SK-N-SH (cell line): ENCODE results near the gene SLC12A7. TPM values are rescaled to one million over a fixed set of nuclear protein-coding genes. Genes with fewer than 3 reads are reported as not detected.
"Not testable (repeated sequence)": the region's sequence is repeated elsewhere in the genome, so short reads cannot be mapped to it uniquely, and the experiment has no call there.

ENCODE experiments used
- CTCF ChIA-PET: fragments of 300-600, 350-600 bp; formaldehyde crosslinking; extraction: SDS; loops from one replicate; lab custom pipeline; 2021; lab: Yijun Ruan, JAX
- POLR2A ChIA-PET: fragments of 350-600 bp; sonication (Branson Sonifier 250); formaldehyde crosslinking; extraction: SDS; loops from one replicate; lab custom pipeline; 2020; ENCODE audit warnings: antibody characterized with exemption, inconsistent platforms; lab: Yijun Ruan, JAX
- DNase-seq: peaks from one replicate; pipeline ENCODE4 v3.0.0; 2012
- H2AFZ ChIP-seq: fragments of 200-600 bp; sonication (generic); 2 replicates; pipeline ENCODE4 v1.8.1; 2016; ENCODE audit warnings: antibody characterized with exemption, mild to moderate bottlenecking, low read depth
- H3F3A ChIP-seq: fragments of 200-600 bp; sonication (generic); replicated peaks from 2 replicates; pipeline ENCODE3; 2016; ENCODE audit warnings: antibody characterized with exemption, mild to moderate bottlenecking; ENCODE audit not compliant: insufficient read depth
- H3K27ac ChIP-seq, 2 experiments: fragments of 200-500 bp in 1 of 2; fragments of 200-600 bp in 1 of 2; sonication (Bioruptor generic) in 1 of 2; sonication (generic), shearing (Covaris generic) in 1 of 2; 2 replicates each; pipeline versions ENCODE4 v1.5.1 to v1.6.1; 2014 to 2016; ENCODE audit warnings: low read depth in 2 of 2, inconsistent platforms in 1 of 2, low read length in 1 of 2, mild to moderate bottlenecking in 1 of 2, mixed read lengths in 1 of 2
- H3K27me3 ChIP-seq: fragments of 200-600 bp; sonication (generic), shearing (Covaris generic); 2 replicates; pipeline ENCODE4 v1.6.1; 2016; ENCODE audit warnings: mixed run types; ENCODE audit not compliant: insufficient read depth
- H3K36me3 ChIP-seq, 2 experiments: fragments of 200-500 bp in 1 of 2; fragments of 200-600 bp in 1 of 2; sonication (Bioruptor generic) in 1 of 2; sonication (generic) in 1 of 2; replicated peaks in 1 of 2; 2 replicates each; pipeline versions ENCODE3 to v1.5.1; 2014 to 2016; ENCODE audit warnings: low read length in 1 of 2, mild to moderate bottlenecking in 1 of 2; ENCODE audit not compliant: insufficient read depth in 2 of 2, control insufficient read depth in 1 of 2
- H3K4me1 ChIP-seq, 2 experiments: fragments of 200-500 bp in 1 of 2; fragments of 200-600 bp in 1 of 2; sonication (Bioruptor generic) in 1 of 2; sonication (generic), shearing (Covaris generic) in 1 of 2; 2 replicates each; pipeline versions ENCODE4 v1.5.1 to v1.6.1; 2014 to 2016; ENCODE audit warnings: low read depth in 1 of 2, low read length in 1 of 2, mixed run types in 1 of 2; ENCODE audit not compliant: insufficient read depth in 2 of 2, control insufficient read depth in 1 of 2
- H3K4me2 ChIP-seq: fragments of 200-600 bp; sonication (generic), shearing (Covaris generic); 2 replicates; pipeline ENCODE4 v1.6.1; 2017; ENCODE audit warnings: mixed run types
- H3K4me3 ChIP-seq, 2 experiments: fragments of 200-500 bp in 1 of 2; fragments of 200-600 bp in 1 of 2; sonication (Bioruptor generic) in 1 of 2; sonication (generic), shearing (Covaris generic) in 1 of 2; 2 replicates each; pipeline versions ENCODE4 v1.5.1 to v1.8.1; 2014 to 2016; ENCODE audit warnings: low read depth in 2 of 2, inconsistent platforms in 1 of 2, low read length in 1 of 2, mild to moderate bottlenecking in 1 of 2, mixed read lengths in 1 of 2, moderate library complexity in 1 of 2
- H3K79me2 ChIP-seq: fragments of 200-600 bp; sonication (generic); 2 replicates; pipeline ENCODE4 v1.8.1; 2017; ENCODE audit warnings: mild to moderate bottlenecking; ENCODE audit not compliant: insufficient read depth
- H3K9ac ChIP-seq: fragments of 200-600 bp; sonication (generic); 2 replicates; pipeline ENCODE4 v1.6.1; 2017; ENCODE audit warnings: mixed run types
- H3K9me2 ChIP-seq: fragments of 200-600 bp; sonication (generic); 2 replicates; pipeline ENCODE4 v1.6.1; 2017; ENCODE audit warnings: mixed run types
- H3K9me3 ChIP-seq: fragments of 200-600 bp; sonication (generic); 2 replicates; pipeline ENCODE4 v1.6.1; 2017; ENCODE audit warnings: mixed run types, mild to moderate bottlenecking, moderate library complexity
- H4K20me1 ChIP-seq: fragments of 200-600 bp; sonication (generic); 2 replicates; pipeline ENCODE4 v1.6.1; 2017; ENCODE audit warnings: mild to moderate bottlenecking, mixed run types; ENCODE audit not compliant: insufficient read depth
- ELF1 ChIP-seq: IDR thresholded peaks from 2 replicates; pipeline ENCODE4 v1.4.0; 2012
- FOSL2 ChIP-seq: IDR thresholded peaks from 2 replicates; pipeline ENCODE4 v1.4.0; 2012; ENCODE audit warnings: low read depth, mild to moderate bottlenecking, moderate library complexity, borderline replicate concordance
- FOXM1 ChIP-seq: IDR thresholded peaks from 2 replicates; pipeline ENCODE4 v1.4.0; 2012; ENCODE audit warnings: low read depth, mild to moderate bottlenecking
- GABPA ChIP-seq: IDR thresholded peaks from 2 replicates; pipeline ENCODE4 v1.4.0; 2012; ENCODE audit warnings: low read depth, mild to moderate bottlenecking
- MXI1 ChIP-seq: IDR thresholded peaks from 2 replicates; pipeline ENCODE4 v1.6.1; 2012; ENCODE audit warnings: mild to moderate bottlenecking, low read depth, low read length, improper control_type of control experiment
- NFIC ChIP-seq: IDR thresholded peaks from 2 replicates; pipeline ENCODE4 v1.4.0; 2012; ENCODE audit warnings: borderline replicate concordance
- RFX5 ChIP-seq: IDR thresholded peaks from 2 replicates; pipeline ENCODE4 v1.6.1; 2012; ENCODE audit warnings: mild to moderate bottlenecking, improper control_type of control experiment, low read length
- SIN3A ChIP-seq: IDR thresholded peaks from 2 replicates; pipeline ENCODE4 v1.6.1; 2012; ENCODE audit warnings: low read depth, mild to moderate bottlenecking, low read length, moderate library complexity, borderline replicate concordance
- SMC3 ChIP-seq: IDR thresholded peaks from 2 replicates; pipeline ENCODE4 v1.6.1; 2012; ENCODE audit warnings: low read depth, low read length, improper control_type of control experiment
- TAF1 ChIP-seq: IDR thresholded peaks from 2 replicates; pipeline ENCODE4 v1.6.1; 2012; ENCODE audit warnings: low read depth, mild to moderate bottlenecking, low read length, moderate library complexity, borderline replicate concordance
- WGBS: methylation state at CpG from one replicate; pipeline ENCODE4 v1.1.6; 2017; ENCODE audit warnings: low lambda C conversion rate; 5-methylcytosine and 5-hydroxymethylcytosine counted together
- polyA plus RNA-seq, 3 experiments: library from polyadenylated mRNA; depleted of rRNA; stranded (reverse); fragments of >200 nt; gene quantifications; 2 replicates each; pipeline ENCODE4 v1.2.3, GENCODE V29; 2012
- TF ChIP-seq, protein P1 (sequence below): IDR thresholded peaks from 2 replicates; pipeline ENCODE4 v1.4.0; 2012; ENCODE audit warnings: low read depth
- TF ChIP-seq, protein P2 (sequence below): fragments of 150-350 bp; IDR thresholded peaks from 2 replicates; pipeline ENCODE4 v1.6.1; 2016; ENCODE audit warnings: mild to moderate bottlenecking, low read depth, low read length
- TF ChIP-seq, protein P3 (sequence below): IDR thresholded peaks from 2 replicates; pipeline ENCODE4 v1.6.1; 2012; ENCODE audit warnings: mild to moderate bottlenecking, low read depth, low read length, moderate library complexity
- TF ChIP-seq, protein P4 (sequence below): IDR thresholded peaks from 2 replicates; pipeline ENCODE4; 2012

SLC12A7 gene
- polyA plus RNA-seq, 1 of the 3 experiments (the other 2 are of a cell fraction): 2.6 TPM

DNA sequence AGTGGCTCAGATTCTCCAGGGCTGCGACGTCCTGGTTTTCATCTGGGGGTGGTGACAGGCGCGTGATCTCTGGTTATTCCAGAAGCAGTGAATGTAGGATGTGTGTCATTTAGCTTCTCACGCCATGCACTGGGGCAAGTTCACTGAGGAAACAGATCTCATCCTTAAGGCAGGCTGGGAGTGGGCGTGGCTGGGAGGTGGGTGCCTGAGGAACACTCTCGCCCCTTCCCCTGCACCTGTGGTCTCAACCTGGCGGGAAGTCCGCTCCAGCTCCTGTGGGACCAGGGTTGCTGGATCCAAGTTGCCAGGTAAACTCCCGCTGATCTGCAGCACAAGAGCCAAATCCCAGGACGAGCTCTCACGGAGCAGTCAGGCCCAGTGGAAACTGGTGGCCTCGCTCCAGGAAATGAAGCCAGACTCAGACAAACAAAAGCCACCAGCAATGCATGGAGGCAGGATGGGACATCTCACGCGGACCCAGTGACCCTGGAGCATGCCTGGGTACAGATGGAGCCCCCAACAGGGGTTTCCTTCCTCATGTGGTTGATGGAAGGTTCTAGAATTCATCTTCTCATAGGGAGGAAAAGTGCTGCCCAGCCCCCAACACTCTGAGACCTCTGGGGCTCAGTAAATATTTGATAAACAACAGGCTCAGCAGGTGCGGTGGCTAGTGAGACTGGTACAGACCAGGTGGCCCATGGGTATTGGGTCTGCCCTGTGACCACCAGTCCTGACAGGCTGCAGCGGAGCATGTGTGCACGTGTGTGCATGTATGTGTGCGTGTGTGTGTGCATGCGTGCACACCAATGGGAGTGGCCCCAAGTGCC is 16.3 kb upstream of the SLC12A7 start:
- no peak for DNase-seq
- TF ChIP-seq FOSL2: no peak
- Histone ChIP-seq H3K27ac (no peak overlapping the region), H3K9me2 (no peaks in the 10 kb centered on the region), H3K36me3 (no peaks in the 10 kb centered on the region), H3F3A (no peaks in the 10 kb centered on the region), H3K4me3 (no peak overlapping the region), H3K9me3 (no peaks in the 10 kb centered on the region), H3K27me3 (peaks cover 4% of the 10 kb centered on the region; the same call in 1 of the 2 replicates), H2AFZ (no peak overlapping the region), H4K20me1 (no peaks in the 10 kb centered on the region), H3K9ac (no peak overlapping the region), H3K4me1 (peaks cover 0 to 19% of the 10 kb centered on the region in 2 experiments; a peak in 1 of 4 replicates), H3K79me2 (no peaks in the 10 kb centered on the region), H3K4me2 (no peak overlapping the region)
- CTCF ChIA-PET: interaction anchor here (0.8 to 1.5 kb wide), 4 partner anchors 10 to 40 kb away, joined by 3 to 7 read pairs (median 4); no protein-coding TSS in a partner anchor
- whole genome bisulfite sequencing: 90% methylated on average over 7 of the region's 20 CpGs
- POLR2A ChIA-PET: no interaction called here

GRCh38 chr5:1125695-1126094 is 13.8 kb upstream of the SLC12A7 start:
- H3K9ac ChIP-seq, H3F3A ChIP-seq, H2AFZ ChIP-seq, H3K27ac ChIP-seq, DNase-seq, POLR2A ChIA-PET, H3K9me2 ChIP-seq, H3K4me2 ChIP-seq, H3K36me3 ChIP-seq, H4K20me1 ChIP-seq, H3K9me3 ChIP-seq, H3K4me3 ChIP-seq, H3K27me3 ChIP-seq, H3K79me2 ChIP-seq: not testable (repeated sequence)
- WGBS: 82% methylated on average over 2 of the region's 2 CpGs
- peaks cover 0 to 26% of the 10 kb centered on the region in 2 experiments; a peak in 1 of 4 replicates for H3K4me1 ChIP-seq
- CTCF ChIA-PET: interaction anchor here (1.0 to 3.0 kb wide), 2 partner anchors 15 to 202 kb away, joined by 3 to 10 read pairs; no protein-coding TSS in a partner anchor

- Histone ChIP-seq H3K79me2 (no peaks in the 10 kb centered on the region), H3K4me1 (peaks cover 0 to 30% of the 10 kb centered on the region in 2 experiments; a peak in 1 of 4 replicates), H2AFZ (no peak overlapping the region), H3F3A (no peaks in the 10 kb centered on the region), H3K4me2 (no peak overlapping the region), H3K27me3 (peaks cover 4% of the 10 kb centered on the region; the same call in 1 of the 2 replicates), H3K9ac (no peak overlapping the region), H4K20me1 (no peaks in the 10 kb centered on the region), H3K4me3 (no peak overlapping the region), H3K36me3 (no peaks in the 10 kb centered on the region), H3K9me2 (no peaks in the 10 kb centered on the region), H3K9me3 (no peaks in the 10 kb centered on the region), H3K27ac (peak overlapping the region in 1 of 2 experiments; percentile 54; a peak in 2 of 4 replicates)
- ChIA-PET POLR2A (no interaction called here), CTCF (interaction anchor here (0.6 to 3.0 kb wide), 7 partner anchors 14 to 201 kb away, joined by 3 to 14 read pairs (median 6); partner anchors contain the start of gene NKD2)
- WGBS: 18% methylated on average over 6 of the region's 6 CpGs
- DNase-seq: peak; percentile 93
- TF ChIP-seq SMC3 (no peak), ELF1 (no peak), MXI1 (peak; percentile 99), RFX5 (no peak), NFIC (no peak), SIN3A (no peak), TAF1 (no peak), FOXM1 (no peak), GABPA (no peak)
- TF ChIP-seq, protein P1, sequence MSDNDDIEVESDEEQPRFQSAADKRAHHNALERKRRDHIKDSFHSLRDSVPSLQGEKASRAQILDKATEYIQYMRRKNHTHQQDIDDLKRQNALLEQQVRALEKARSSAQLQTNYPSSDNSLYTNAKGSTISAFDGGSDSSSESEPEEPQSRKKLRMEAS: 0 out of 2 replicates have a peak, but pooled peaks have one; percentile 19
- TF ChIP-seq, protein P2, sequence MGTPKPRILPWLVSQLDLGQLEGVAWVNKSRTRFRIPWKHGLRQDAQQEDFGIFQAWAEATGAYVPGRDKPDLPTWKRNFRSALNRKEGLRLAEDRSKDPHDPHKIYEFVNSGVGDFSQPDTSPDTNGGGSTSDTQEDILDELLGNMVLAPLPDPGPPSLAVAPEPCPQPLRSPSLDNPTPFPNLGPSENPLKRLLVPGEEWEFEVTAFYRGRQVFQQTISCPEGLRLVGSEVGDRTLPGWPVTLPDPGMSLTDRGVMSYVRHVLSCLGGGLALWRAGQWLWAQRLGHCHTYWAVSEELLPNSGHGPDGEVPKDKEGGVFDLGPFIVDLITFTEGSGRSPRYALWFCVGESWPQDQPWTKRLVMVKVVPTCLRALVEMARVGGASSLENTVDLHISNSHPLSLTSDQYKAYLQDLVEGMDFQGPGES: no peak
- TF ChIP-seq, protein P3, sequence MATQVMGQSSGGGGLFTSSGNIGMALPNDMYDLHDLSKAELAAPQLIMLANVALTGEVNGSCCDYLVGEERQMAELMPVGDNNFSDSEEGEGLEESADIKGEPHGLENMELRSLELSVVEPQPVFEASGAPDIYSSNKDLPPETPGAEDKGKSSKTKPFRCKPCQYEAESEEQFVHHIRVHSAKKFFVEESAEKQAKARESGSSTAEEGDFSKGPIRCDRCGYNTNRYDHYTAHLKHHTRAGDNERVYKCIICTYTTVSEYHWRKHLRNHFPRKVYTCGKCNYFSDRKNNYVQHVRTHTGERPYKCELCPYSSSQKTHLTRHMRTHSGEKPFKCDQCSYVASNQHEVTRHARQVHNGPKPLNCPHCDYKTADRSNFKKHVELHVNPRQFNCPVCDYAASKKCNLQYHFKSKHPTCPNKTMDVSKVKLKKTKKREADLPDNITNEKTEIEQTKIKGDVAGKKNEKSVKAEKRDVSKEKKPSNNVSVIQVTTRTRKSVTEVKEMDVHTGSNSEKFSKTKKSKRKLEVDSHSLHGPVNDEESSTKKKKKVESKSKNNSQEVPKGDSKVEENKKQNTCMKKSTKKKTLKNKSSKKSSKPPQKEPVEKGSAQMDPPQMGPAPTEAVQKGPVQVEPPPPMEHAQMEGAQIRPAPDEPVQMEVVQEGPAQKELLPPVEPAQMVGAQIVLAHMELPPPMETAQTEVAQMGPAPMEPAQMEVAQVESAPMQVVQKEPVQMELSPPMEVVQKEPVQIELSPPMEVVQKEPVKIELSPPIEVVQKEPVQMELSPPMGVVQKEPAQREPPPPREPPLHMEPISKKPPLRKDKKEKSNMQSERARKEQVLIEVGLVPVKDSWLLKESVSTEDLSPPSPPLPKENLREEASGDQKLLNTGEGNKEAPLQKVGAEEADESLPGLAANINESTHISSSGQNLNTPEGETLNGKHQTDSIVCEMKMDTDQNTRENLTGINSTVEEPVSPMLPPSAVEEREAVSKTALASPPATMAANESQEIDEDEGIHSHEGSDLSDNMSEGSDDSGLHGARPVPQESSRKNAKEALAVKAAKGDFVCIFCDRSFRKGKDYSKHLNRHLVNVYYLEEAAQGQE: no peak
- TF ChIP-seq, protein P4, sequence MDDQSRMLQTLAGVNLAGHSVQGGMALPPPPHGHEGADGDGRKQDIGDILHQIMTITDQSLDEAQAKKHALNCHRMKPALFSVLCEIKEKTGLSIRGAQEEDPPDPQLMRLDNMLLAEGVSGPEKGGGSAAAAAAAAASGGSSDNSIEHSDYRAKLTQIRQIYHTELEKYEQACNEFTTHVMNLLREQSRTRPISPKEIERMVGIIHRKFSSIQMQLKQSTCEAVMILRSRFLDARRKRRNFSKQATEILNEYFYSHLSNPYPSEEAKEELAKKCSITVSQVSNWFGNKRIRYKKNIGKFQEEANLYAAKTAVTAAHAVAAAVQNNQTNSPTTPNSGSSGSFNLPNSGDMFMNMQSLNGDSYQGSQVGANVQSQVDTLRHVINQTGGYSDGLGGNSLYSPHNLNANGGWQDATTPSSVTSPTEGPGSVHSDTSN: no peak
Measured at GRCh38 chr5:1125030-1125357, 13.1 kb upstream of the SLC12A7 start.
